GM12874 (cell line): ENCODE measurements around the gene CPED1.
A peak's percentile ranks its signal among the peaks of the same experiment; 100 is the strongest.

Source experiments
- TF ChIP-seq, protein P1 (sequence below): IDR thresholded peaks from 2 replicates; pipeline ENCODE4 v1.5.1; 2011; ENCODE audit warnings: low read depth, mild to moderate bottlenecking, control low read depth, low read length, moderate library complexity; ENCODE audit not compliant: insufficient read depth

Gene CPED1

DNA sequence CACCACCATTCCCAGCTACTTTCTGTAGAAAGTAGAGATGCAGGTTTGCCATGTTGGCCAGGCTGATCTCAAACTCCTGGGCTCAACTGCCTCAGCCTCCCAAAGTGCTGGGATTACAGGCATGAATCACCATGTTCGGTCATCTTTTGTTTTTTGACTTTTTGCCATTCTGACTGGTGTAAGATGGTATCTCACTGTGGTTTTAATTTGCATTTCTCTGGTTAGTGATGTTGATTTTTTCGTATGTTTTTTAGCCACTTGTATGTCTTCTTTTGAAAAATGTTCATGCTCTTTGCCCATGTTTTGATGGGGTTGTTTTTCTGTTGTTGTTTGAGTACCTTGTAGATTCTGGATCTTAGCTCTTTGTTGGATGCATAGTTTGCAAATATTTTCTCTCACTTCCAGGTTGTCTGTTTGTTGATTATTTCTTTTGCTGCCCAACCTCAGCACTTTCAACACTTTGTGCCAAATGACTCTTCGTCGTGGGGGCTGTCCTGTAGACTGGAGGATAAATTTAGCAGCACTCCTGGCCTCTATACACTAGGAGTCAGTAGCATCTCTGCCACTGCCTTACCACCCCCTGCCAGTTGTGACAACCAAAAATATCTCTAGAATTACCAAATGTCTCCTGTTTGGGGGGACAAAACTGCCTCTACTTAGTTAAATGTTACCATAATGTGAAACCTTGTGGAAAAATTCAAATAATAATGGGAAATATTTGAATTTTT is 6.5 kb upstream of the CPED1 start:
- TF ChIP-seq, protein P1, sequence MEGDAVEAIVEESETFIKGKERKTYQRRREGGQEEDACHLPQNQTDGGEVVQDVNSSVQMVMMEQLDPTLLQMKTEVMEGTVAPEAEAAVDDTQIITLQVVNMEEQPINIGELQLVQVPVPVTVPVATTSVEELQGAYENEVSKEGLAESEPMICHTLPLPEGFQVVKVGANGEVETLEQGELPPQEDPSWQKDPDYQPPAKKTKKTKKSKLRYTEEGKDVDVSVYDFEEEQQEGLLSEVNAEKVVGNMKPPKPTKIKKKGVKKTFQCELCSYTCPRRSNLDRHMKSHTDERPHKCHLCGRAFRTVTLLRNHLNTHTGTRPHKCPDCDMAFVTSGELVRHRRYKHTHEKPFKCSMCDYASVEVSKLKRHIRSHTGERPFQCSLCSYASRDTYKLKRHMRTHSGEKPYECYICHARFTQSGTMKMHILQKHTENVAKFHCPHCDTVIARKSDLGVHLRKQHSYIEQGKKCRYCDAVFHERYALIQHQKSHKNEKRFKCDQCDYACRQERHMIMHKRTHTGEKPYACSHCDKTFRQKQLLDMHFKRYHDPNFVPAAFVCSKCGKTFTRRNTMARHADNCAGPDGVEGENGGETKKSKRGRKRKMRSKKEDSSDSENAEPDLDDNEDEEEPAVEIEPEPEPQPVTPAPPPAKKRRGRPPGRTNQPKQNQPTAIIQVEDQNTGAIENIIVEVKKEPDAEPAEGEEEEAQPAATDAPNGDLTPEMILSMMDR: no peak

DNA sequence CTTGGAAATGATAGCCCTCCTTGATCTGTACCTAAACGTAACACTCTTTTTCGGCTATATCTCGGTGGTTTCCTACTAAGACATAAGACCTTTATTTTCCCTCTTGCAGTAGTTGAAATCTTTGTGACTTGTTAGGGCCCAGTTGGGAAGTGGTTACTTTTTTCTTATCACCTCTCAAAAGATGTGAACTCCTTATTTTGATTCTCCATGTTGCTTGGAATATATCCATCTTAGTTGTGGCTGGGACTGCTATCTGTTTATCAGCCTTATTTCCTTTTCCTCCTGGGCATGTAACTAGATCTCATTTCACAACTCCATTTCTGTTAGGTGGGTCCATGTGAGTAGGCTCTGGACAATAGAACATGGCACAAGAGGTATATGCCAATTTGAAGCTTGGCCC is 4.1 kb upstream of the CPED1 start:
- TF ChIP-seq, protein P1: no peak

DNA sequence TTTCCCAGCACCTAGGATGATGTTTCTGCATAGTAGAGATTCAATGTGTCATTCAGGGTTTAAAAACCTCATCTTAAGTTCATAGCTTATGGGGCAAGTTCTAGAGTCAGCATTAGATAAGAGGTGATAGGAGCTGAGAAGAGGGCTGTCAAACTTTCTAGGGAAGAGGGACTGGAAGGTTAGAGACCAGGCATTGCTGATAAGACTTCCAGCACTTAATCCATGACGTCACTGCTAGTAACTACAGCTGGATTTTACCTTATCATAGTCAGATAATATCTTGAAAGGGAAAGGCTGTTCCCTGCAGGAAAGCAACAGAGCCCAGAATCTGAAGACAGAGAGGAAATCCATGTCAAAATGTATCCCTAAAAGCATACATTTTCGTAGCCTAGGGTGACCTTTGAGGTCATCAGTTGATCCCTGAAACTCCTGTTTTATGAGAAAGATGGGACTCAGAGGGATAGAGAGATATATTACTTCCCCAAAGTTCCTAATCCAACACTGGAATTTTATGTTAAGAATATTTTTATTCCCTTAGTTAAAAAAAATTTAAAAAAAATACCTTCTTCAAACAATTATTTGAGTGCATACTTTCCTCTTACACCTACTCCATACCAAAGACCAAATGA is 3.3 kb upstream of the CPED1 start:
- TF ChIP-seq, protein P1: no peak

DNA sequence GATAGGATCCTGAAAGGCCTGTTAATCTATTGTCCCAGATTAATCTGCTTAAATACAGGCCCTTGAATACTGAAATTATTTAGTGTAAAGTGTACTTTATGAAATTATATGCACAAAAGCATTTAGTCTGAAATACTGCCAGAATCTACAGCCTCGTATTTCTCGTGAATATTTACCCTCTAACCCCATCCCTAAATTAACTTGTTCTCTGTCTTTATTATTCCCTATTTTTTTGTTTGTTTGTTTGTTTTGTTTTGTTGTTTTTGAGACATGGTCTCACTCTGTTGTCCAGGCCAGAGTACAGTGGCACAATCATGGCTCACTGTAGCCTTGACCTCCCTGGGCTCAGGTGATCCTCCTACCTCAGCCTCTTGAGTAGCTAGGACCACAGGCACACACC is 2.7 kb upstream of the CPED1 start:
- TF ChIP-seq, protein P1: no peak

DNA sequence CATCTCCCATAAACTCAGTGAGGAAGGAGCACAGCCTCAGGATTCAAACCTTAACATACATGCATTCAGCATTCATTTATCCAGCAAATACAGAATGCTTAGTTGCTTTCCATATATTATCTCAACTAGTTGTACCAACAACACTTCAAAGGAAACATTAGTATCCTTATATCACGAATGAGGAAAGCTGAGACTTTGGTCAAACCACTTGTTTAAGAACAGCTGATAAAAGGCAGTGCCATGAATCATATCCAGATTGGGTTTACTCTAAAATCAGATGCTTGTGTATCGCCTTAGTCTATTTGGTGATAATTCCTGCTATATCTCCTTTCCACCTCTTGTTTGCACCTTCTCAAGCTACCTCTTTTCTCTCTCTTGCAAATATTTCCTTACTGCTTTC is 1.9 kb upstream of the CPED1 start:
- TF ChIP-seq, protein P1: no peak

DNA sequence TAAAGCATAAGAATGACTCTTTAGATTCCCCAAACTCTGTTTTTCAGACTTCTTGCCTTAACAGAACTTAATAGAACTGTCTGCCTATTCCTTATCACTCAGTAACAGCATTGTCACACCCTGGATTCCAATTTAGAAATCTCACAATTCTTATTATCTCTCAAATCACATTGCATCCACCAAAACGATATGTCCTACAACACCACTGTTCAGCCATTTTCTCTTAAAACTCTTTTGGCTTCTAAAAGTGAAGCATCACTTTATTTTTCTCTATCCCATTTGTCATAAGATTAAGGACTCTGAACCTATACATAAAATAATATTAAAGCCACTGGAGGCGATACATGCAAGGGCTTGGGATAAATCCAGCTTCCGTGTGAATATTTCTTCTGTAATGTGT is 1.2 kb upstream of the CPED1 start:
- TF ChIP-seq, protein P1: no peak

DNA sequence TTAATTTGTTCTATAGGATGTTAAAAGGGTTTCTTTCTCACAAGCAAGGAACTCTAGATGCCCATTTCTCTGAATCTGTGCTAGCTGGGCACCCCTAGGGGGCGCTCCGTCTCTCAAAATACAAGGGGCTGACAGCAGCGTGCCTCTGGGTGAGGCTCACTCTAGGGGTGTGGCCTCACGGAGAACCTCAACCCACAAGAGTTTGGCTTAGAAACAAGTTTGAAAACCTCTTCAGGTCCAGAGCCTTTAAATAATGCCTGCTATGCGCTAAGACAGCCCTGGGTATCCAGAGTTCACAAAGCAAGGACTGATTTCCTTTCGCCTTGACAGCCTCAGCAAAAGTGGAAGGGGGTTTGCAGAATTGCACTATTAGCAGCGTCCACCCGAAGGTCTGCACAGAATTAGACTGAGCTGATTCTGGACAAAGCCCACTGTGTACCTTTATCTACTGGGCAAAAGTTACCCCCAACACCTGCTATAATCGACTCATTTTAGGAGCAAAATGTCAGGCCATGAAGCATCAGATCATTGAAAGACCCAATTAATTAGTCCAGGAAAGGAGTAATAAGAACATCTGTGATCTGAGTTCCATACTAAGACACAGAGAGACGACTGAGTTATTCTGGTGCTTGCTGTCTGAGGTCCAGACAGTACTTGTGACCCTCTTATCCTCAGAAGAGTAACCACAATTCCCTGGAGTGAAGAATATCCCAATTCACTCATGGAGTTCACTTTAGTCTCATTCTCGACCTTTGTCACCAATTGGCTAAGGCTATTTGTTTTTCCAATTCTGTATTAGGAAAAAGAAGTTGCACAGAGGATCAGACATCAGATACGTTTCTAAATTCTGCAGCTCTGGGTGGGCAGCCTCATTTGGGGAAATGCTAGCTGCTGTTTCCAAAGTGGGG is 574 bp upstream of the CPED1 start:
- TF ChIP-seq, protein P1: peak; percentile 86
